BE2C (cell line): ENCODE data around the gene CD300LD.
"Not testable (repeated sequence)": the region's sequence is repeated elsewhere in the genome, so short reads cannot be mapped to it uniquely, and the experiment has no call there.

Experiments used
- DNase-seq: peaks from one replicate; pipeline ENCODE4 v3.0.0-alpha.2; 2020
- H3K27me3 ChIP-seq: fragments of 250-450 bp; sonication (Bioruptor Pico); 2 replicates; pipeline ENCODE4 v1.5.1; 2020; ENCODE audit warnings: mild to moderate bottlenecking
- H3K36me3 ChIP-seq: fragments of 250-450 bp; sonication (Bioruptor Pico); 2 replicates; pipeline ENCODE4 v1.5.1; 2020; ENCODE audit warnings: mild to moderate bottlenecking
- H3K4me1 ChIP-seq: fragments of 250-450 bp; sonication (Bioruptor Pico); 2 replicates; pipeline ENCODE4 v1.5.1; 2020
- H3K4me3 ChIP-seq: 2 replicates; pipeline ENCODE4 v1.5.1; 2011; ENCODE audit warnings: low read depth, low read length
- H3K9me3 ChIP-seq: fragments of 250-450 bp; sonication (Bioruptor Pico); 2 replicates; pipeline ENCODE4 v1.5.1; 2020
- CTCF ChIP-seq: IDR thresholded peaks from 2 replicates; pipeline ENCODE4 v1.5.1; 2012; ENCODE audit warnings: mild to moderate bottlenecking, low read depth, low read length

The CD300LD gene

GRCh38 chr17:74635418-74635817 lies 43.3 kb upstream of the CD300LD start:
- no peak for DNase-seq
- Histone ChIP-seq H3K4me1 (no peaks in the 10 kb centered on the region), H3K9me3 (no peaks in the 10 kb centered on the region), H3K36me3 (no peaks in the 10 kb centered on the region), H3K27me3 (no peaks in the 10 kb centered on the region), H3K4me3 (no peak overlapping the region)
- no peak for TF ChIP-seq CTCF

- H3K27me3 ChIP-seq: no peaks in the 10 kb centered on the region
- no peaks in the 10 kb centered on the region for H3K9me3 ChIP-seq
- no peak overlapping the region for H3K4me3 ChIP-seq
- no peaks in the 10 kb centered on the region for H3K36me3 ChIP-seq
- no peak for TF ChIP-seq CTCF
- DNase-seq: no peak
- no peaks in the 10 kb centered on the region for H3K4me1 ChIP-seq
Observed at GRCh38 chr17:74633326-74633725, 41.2 kb upstream of the CD300LD start.

DNA sequence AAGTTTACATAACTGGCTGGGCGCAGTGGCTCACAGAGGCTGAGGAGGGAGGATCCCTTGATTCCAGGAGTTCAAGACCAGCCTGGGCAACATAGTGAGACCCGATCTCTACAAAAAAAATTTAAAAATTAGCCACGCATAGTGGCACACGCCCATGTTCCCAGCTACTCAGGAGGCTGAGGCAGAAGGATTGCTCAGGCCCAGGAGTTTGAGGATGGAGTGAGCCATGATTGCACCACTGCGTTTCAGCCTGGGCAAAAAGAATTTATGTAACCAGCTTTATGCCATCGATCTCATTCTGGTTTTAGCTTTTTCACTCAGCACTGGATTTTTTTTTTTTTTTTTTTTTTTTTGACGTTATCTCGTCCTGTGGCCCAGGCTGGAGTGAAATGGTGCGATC lies 40.5 kb upstream of the CD300LD start:
- H3K4me1 ChIP-seq: no peaks in the 10 kb centered on the region
- no peaks in the 10 kb centered on the region for H3K9me3 ChIP-seq
- no peak overlapping the region; the same call in none of the 2 replicates for H3K4me3 ChIP-seq
- no peaks in the 10 kb centered on the region for H3K36me3 ChIP-seq
- H3K27me3 ChIP-seq: no peaks in the 10 kb centered on the region; the same call in 1 of the 2 replicates
- no peak for DNase-seq
- no peak for TF ChIP-seq CTCF

GRCh38 chr17:74631468-74632450 lies 39.7 kb upstream of the CD300LD start:
- Histone ChIP-seq H3K36me3 (no peaks in the 10 kb centered on the region), H3K4me1 (no peaks in the 10 kb centered on the region), H3K27me3 (no peaks in the 10 kb centered on the region; the same call in none of the 2 replicates), H3K9me3 (no peaks in the 10 kb centered on the region), H3K4me3 (peak overlapping the region; percentile 49)
- DNase-seq: peak; percentile 49
- no peak for TF ChIP-seq CTCF

DNA sequence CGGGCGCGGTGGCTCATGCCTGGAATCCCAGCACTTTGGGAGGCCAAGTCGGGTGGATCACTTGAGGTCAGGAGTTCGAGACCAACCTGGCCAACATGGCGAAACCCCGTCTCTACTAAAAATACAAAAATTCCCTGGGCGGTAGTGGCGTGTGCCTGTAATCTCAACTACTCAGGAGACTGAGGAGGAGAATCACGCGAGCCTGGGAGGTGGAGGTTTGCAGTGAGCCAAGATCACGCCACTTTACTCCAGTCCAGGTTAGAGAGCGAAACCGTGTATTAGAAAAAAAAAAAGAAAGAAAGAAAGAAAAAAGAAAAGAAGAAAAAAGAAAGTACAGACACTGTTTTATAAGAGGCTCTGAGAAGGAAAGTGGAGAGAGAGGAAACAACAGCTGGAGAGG lies 38.2 kb upstream of the CD300LD start:
- not testable (repeated sequence) for H3K4me1 ChIP-seq, DNase-seq, H3K9me3 ChIP-seq, H3K36me3 ChIP-seq, H3K4me3 ChIP-seq, H3K27me3 ChIP-seq

GRCh38 chr17:74625661-74626060 lies 33.6 kb upstream of the CD300LD start:
- Histone ChIP-seq H3K36me3 (no peaks in the 10 kb centered on the region), H3K4me3 (no peak overlapping the region), H3K27me3 (no peaks in the 10 kb centered on the region; the same call in none of the 2 replicates), H3K4me1 (no peaks in the 10 kb centered on the region), H3K9me3 (no peaks in the 10 kb centered on the region)
- TF ChIP-seq CTCF: no peak
- DNase-seq: no peak
